Stimulated activated CD4-positive, alpha-beta T cell treated with anti-CD3 and anti-CD28 coated beads, Interleukin-12 subunit alpha, Interleukin-12 subunit beta, amount 100 ng/mL, for 48 hours (primary cell): ENCODE measurements around the gene CPT1B.
A peak's percentile ranks its signal among the peaks of the same experiment; 100 is the strongest.
"Not testable (repeated sequence)": the region's sequence is repeated elsewhere in the genome, so short reads cannot be mapped to it uniquely, and the experiment has no call there.

Experiments
- DNase-seq, 3 donors: peaks; one replicate each; pipeline ENCODE4 v3.0.0-alpha.2; 2020; ENCODE audit warnings: low read depth in 2 of 3, low spot score in 1 of 3

CPT1B gene

GRCh38 chr22:50609599-50609998 is 31.4 kb upstream of the CPT1B start:
- DNase-seq = no peak

- DNase-seq = no peak
Observed at GRCh38 chr22:50608996-50609395, 30.8 kb upstream of the CPT1B start.

GRCh38 chr22:50608058-50608840 is 30.0 kb upstream of the CPT1B start:
- DNase-seq = not testable (repeated sequence)

- DNase-seq = no peak
Observed at GRCh38 chr22:50607659-50608020, 29.4 kb upstream of the CPT1B start.

- no peak for DNase-seq
Observed at GRCh38 chr22:50606946-50607658, 28.9 kb upstream of the CPT1B start.

GRCh38 chr22:50606165-50606945 is 28.1 kb upstream of the CPT1B start:
- DNase-seq = no peak

GRCh38 chr22:50605613-50606074 is 27.4 kb upstream of the CPT1B start:
- no peak for DNase-seq

GRCh38 chr22:50605002-50605612 is 26.9 kb upstream of the CPT1B start:
- no peak for DNase-seq

- DNase-seq = no peak
Observed at GRCh38 chr22:50604256-50605001, 26.2 kb upstream of the CPT1B start.

GRCh38 chr22:50603511-50604255 is 25.5 kb upstream of the CPT1B start:
- DNase-seq = no peak

GRCh38 chr22:50602338-50602700 is 24.1 kb upstream of the CPT1B start:
- no peak for DNase-seq

- no peak for DNase-seq
Observed at GRCh38 chr22:50601669-50602337, 23.6 kb upstream of the CPT1B start.

- DNase-seq = no peak
Observed at GRCh38 chr22:50600967-50601668, 22.9 kb upstream of the CPT1B start.

GRCh38 chr22:50600538-50600937 is 22.3 kb upstream of the CPT1B start, which contains the start of gene MAPK8IP2:
Gene MAPK8IP2 (plus strand): TSS chr22:50600793. CDS start chr22:50600819, 26 bp downstream.
- no peak for DNase-seq

- DNase-seq = peak in 1 of 3 donors; percentile 55
Observed at GRCh38 chr22:50599816-50600455, 21.7 kb upstream of the CPT1B start.

- DNase-seq = no peak
Observed at GRCh38 chr22:50597097-50597496, 18.9 kb upstream of the CPT1B start.

- no peak for DNase-seq
Observed at GRCh38 chr22:50595189-50595588, 17.0 kb upstream of the CPT1B start.

GRCh38 chr22:50587407-50587806 is 9.2 kb upstream of the CPT1B start:
- DNase-seq = no peak
